OCI-LY3 (cell line): ENCODE results near the gene EFCAB11.

Experiments used
- EZH2phosphoT487 ChIP-seq: fragments of 200-600 bp; shearing (Covaris generic); IDR thresholded peaks from 2 replicates; pipeline ENCODE4 v1.6.1; 2018; ENCODE audit warnings: antibody characterized with exemption, mixed run types, low read depth
- TF ChIP-seq, protein P1 (sequence below): fragments of 200-600, 300-600 bp; sonication (generic); IDR thresholded peaks from 2 replicates; pipeline ENCODE4 v1.5.1; 2014; ENCODE audit warnings: antibody characterized with exemption, low read length, low read depth

- TF ChIP-seq, protein P1, sequence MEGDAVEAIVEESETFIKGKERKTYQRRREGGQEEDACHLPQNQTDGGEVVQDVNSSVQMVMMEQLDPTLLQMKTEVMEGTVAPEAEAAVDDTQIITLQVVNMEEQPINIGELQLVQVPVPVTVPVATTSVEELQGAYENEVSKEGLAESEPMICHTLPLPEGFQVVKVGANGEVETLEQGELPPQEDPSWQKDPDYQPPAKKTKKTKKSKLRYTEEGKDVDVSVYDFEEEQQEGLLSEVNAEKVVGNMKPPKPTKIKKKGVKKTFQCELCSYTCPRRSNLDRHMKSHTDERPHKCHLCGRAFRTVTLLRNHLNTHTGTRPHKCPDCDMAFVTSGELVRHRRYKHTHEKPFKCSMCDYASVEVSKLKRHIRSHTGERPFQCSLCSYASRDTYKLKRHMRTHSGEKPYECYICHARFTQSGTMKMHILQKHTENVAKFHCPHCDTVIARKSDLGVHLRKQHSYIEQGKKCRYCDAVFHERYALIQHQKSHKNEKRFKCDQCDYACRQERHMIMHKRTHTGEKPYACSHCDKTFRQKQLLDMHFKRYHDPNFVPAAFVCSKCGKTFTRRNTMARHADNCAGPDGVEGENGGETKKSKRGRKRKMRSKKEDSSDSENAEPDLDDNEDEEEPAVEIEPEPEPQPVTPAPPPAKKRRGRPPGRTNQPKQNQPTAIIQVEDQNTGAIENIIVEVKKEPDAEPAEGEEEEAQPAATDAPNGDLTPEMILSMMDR, result no peak
- TF ChIP-seq EZH2phosphoT487, result no peak
Measured at GRCh38 chr14:89833661-89834060, 120.9 kb downstream of the EFCAB11 start.
